GM21723 (cell line): ENCODE results near the gene SUN1.
A peak's percentile ranks its signal among the peaks of the same experiment; 100 is the strongest.

ENCODE experiments used
- ATAC-seq: cut with Tn5 transposase; IDR thresholded peaks from one replicate; pipeline ENCODE4 v1.9.1; 2021; ENCODE audit warnings: mild to moderate bottlenecking, moderate library complexity; ENCODE audit not compliant: unreplicated experiment

The SUN1 gene

DNA sequence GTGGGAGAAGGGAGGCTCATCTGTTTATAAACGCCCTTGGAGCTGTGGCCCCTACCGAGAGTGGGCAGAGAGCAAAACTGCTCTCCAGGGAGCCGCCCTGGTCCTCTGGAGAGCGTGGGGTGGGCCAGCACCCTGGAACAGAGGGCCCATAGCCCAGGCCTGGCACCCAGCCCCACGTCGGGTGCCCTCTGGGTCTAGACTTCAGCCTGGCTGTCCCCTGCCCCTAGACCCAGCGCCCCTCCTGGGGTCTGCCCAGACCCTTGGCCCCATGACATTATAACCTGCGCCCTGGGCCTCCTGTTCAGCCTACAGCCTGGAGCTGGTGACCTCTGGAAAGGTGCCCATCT lies 68.7 kb downstream of the SUN1 start:
- ATAC-seq: peak; percentile 26

DNA sequence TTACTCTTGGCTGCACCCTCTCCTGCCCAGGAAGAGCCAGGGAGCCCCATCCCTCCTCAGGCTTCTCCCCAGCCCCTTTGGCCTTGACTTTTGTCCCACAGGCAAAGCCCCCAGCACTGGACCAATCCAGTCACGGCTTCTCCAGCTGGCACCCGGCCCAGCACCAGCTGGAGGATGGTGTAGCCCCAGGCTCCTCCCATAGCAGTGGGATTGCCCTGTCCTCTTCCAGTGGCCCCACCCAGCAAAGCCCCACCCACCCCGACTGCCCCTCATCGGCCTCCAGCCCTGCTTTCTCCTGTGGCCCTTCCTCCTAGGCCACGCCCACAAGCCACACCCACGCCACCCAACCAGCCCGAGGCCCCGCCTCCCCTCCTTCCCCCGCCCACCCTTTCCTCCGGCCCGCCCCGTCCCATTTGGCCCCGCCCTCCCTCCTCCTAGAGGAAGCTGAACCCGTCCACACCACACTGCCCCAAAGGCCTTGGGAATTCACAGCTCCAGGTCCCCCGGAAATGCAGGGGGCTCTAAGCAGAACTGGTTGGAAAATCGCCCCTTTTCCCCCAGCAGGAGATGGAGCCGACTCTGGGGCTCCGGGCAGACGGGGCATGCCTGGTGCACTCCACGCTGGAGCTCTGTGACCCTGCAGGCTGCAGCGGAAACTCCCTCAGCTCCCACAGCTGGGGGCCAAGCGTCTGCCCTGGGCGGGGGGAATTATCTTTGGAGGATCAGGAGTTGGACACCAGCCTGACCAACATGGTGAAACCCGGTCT lies 69.3 kb downstream of the SUN1 start:
- ATAC-seq: peak; percentile 40

DNA sequence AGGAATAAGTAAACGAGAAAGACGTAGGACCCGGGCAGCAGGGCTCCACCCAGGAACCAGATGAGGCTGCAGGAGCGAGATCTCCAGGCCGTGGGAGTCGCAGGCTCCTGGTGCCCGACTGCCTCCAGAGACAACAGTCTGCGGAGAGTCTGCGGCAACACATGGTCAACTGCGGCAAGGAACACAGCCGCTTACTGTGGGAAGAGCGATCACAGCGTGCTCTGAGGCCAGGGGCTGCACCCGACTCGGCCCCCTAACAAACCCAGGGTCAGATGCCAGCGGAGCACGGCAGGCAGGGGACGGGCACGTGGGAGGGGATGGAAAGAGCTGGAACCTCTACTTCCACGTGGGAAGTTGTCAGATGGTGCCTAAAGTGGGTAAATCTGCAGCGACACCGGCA lies 70.7 kb downstream of the SUN1 start:
- no peak for ATAC-seq

DNA sequence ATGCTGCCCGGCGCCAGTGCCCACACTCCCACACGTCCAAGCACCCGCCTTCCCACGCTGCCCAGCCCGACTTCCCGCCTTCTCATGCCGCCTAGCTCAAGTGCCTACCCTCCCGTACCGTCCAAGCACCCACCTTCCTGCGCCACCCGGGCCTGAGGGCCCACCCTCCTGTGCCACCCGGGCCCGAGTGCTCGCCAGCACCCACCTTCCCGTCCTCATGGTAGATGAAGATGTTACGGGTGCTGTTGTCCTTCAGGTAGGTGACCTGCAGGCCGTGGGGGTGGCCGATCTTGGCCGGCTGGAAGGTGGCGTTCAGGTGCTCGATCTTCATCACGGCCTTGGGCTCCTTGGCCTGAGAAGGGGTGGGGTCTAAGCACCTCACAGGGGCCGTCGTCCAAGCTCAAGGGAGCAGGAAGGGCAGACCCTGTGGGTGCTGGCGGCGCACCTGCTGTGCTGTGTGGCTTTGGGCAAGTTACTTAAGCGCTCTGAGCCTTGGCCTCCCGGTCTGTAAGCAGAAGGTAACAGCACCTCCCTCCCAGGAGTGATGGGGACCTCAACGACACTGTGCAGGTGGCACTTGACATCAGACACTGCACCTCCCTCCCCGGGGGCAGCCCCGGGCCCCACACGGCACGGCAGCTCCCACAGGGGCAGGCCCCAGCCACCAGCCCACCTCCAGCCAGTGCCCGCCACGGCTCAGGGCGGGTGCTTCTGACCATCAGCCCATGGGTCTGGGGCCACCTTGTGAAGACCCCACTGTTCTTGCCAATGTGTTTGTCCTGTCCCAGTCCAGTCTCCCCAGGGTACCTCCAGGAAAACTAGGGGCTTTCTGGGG lies 71.9 kb downstream of the SUN1 start:
- ATAC-seq: no peak

DNA sequence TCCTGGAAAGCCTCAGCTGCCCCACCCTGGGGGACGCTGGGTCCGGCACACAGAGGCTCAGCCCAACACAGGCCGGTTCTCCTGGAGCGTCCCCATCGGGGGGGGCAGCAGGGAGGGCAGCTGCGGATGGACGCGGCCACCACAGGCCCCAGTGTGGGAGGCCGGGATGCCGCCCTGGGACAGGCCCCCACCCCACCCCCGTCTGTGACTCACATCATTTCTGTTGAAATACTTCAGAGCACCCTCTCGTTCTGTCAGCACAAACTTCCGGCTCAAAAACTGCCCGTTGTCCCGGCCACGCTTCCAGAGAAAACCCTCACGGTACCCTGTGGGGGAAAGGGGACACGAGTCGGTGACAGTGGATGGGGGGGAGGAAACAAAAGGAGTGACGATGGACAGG lies 72.6 kb downstream of the SUN1 start:
- ATAC-seq: no peak

DNA sequence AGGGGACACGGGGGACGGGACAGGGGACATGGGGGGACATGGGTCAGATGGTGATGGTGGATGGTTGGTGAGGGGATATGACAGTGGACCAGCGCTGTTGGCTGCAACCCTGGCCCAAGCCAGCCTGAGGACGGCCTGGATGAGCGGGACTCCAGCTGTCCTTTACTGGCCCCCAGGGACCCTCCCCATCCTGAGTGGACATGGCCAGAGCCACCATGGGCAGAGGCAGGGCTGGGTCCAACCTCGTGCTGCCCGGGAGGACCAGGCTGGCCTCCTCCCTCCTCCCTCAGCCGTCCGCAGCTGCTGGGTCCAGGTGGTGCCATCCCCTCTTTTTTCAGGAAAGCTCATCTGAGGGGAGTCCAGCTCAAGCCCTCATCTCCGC lies 74.5 kb downstream of the SUN1 start:
- no peak for ATAC-seq

DNA sequence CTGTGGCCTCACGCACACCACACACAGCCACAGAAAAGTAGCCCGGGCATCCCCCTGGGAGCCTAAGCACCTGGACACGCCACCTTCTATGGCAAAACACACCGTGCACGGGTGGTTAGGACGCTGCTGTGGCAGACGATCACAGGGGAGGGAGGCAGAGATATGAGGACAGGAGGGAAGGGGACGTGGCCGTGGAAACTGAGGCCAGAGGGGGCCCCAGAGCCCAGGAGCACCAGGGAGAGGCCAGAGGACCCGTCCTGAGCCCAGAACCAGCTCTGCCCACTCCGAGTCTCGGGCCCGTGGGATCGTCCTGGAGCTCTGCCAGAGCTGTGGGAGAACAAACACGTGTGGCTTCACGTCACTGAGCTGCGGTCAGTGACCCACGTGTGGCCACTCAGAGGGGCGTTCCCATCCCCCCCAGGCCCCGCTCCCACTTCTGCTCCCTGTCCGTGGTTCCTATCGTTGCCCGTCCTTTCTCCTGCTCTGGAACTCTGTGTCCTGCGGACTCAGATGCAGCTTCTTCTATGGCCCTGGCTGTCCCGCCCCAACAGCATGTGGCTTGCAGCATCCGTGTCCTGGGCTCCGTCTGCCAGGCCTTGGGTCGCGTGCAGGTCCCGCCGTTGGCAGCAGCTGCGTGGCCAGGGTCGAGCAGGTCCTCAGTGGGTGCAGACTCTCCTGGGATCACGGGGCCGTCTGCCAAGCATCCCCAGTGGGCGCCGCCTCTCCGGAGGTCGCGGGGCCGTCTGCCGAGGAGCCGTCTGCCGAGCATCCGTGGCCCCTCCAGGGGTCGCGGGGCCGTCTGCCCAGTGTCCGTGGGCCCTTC lies 75.1 kb downstream of the SUN1 start:
- no peak for ATAC-seq

DNA sequence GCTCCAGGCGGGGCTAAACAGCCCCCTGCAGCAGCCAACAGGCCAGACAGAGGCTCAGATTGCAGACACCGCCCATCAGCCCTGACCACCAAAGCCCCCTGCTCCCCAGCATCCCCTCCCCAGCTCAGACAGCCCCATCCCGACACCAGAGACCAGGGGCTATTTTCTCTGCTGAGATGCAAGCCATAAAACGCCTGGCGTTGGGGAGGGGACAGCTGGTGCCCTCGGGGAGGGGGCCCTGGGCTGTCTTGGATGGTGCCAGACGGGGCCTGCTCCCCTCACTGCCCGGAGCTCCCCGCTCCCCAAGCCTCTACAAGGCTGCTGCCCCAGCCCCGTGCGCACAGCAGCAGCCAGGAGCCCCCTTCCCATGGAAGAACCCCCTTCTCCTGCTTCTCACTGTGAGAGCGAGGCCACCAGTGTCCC lies 75.9 kb downstream of the SUN1 start:
- no peak for ATAC-seq

DNA sequence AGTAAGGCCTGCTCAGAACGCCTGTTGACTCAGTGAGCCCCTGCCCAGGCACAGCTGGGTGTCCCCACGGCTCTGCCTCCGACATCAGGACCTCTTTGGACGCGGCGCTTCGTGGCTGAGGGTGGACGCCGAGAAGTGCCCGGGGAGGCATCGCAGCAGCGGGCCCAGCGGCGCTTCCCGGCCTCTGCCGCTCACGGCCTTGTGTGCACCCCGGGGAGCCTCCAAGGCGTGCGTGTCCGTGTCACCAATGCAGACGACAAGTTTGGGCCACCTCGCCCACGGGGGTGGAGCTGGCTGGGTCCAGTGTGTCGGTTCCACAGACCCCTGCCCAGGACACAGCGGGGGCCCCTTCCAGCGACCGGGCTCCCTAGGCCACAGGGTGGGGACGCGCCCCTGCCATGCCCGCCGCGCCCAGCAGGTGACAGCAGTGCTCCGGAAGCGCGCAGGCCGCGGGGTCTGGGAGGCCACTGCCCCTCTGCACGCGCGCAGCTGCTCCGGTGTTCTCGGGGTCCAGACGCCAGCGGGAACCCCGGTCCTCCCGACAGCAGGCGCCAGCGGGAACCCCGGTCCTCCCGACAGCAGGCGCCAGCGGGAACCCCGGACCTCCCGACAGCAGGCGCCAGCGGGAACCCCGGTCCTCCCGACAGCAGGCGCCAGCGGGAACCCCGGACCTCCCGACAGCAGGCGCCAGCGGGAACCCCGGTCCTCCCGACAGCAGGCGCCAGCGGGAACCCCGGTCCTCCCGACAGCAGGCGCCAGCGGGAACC lies 76.5 kb downstream of the SUN1 start:
- ATAC-seq: peak; percentile 68

DNA sequence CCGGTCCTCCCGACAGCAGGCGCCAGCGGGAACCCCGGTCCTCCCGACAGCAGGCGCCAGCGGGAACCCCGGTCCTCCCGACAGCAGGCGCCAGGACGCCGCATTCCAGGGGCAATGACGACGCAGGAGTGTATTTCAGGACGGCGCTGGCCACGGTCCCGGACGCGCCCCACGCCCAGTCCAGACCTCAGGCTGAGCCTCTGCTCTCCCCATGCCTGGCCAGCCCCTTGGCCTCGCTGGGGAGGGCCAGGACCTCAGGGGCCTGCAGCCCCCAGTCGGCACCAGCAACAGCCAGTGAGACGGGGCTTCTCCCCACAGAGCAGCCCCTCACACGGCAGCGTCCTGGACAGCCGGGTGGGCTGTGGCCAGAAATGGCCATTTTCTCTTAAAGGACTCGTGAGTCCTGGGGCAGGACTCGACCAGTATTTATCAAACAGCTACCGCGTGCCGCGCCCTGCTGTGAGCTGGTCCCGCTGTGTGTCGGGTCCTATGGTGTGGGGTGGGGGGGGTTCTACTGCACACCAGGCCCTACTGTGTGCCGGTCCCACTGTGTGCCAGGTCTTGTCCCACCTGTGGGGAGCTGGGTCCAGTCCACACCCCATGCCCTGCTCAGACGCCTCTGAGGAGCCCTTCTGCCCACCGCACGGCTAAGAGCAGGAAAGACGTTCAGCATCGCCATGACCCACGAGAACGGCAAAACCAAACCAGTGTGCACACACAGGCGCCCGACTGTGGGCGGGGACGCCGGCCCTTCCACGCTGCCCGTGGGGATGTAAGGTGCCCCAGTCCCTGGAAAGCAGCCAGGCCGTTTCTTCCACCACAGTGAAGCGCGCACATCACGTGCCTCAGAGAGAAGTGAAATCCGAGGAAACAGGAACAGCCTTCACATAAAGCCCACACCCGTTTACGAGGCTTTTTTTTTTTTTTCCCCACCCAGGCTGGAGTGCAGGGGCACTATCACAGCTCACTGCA lies 77.4 kb downstream of the SUN1 start:
- no peak for ATAC-seq

DNA sequence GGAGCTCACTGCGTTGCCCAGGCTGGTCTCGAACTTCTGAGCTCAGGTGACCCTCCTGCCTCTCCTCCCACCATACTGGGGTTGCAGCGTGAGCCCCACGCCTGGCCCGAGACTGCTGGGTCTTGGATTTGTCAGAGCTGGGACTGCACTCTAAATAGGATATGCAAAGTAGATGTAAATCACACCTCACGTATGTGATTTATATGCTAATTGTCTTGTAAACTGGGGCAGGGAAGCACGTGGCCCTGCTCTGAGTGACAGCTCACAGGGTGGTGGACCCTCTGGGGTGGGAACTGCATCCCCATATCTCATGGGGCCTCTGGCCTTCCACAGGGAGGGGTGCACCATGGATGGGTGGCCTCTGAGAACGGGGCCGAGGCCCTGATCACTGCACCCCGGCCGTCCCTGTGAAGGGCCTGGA lies 78.2 kb downstream of the SUN1 start:
- no peak for ATAC-seq

DNA sequence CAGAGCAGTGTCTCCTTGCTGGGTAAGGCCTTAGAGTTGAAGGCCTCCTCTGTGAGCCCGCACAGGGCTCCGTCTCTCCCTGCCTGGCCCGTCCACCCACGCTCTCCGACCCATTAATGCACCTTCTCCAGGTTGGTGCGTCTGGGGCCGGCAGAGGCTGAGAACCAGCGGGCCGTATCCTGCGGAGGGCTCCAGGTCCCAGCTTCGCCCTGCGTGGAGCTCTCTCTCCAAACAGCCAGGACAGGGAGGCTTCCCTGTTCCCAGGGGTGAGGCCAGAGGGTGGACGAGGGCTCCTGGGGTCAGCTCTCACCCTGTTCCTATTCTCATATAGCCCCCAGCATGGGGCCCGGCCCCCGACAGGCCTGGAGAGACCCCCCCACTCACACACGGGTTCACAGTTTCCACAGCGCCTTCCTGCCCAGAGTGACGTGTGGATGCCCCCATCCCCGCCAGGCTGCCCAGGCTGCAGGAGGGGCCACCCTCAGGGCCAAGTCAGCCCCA lies 78.7 kb downstream of the SUN1 start:
- ATAC-seq: no peak

DNA sequence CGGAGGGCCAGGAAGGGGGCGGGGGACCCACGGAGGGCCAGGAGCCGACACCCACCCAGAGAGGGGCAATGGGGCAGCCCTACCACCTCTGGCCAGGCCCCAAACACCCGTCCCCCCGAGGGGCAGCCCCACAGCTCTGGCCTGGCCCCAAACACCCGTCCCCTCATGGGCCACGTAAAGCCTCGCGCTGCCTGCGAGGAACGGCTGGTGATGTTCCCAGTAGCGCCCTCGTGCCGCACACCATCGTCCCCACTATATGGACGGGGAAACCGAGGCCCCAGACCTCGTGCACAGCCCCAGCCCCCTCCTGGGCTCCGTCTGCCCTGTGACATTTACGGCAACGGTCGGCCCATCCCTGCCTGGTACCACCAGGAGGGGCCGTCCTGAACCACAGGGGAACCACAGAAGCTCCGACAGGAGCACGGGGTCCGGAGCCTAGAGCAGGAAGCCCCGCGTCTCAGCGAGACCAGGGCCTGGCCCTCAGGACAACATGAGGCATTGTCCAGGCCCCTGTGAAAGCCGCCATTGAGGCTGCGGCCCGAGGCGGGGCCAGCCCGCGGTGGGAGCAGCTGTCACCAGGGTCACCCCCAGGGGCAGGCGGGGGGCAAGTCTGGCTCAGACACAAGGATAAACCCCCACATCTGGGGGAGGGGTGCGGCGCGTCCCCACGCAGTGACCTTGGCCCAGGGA lies 79.7 kb downstream of the SUN1 start:
- ATAC-seq: no peak

DNA sequence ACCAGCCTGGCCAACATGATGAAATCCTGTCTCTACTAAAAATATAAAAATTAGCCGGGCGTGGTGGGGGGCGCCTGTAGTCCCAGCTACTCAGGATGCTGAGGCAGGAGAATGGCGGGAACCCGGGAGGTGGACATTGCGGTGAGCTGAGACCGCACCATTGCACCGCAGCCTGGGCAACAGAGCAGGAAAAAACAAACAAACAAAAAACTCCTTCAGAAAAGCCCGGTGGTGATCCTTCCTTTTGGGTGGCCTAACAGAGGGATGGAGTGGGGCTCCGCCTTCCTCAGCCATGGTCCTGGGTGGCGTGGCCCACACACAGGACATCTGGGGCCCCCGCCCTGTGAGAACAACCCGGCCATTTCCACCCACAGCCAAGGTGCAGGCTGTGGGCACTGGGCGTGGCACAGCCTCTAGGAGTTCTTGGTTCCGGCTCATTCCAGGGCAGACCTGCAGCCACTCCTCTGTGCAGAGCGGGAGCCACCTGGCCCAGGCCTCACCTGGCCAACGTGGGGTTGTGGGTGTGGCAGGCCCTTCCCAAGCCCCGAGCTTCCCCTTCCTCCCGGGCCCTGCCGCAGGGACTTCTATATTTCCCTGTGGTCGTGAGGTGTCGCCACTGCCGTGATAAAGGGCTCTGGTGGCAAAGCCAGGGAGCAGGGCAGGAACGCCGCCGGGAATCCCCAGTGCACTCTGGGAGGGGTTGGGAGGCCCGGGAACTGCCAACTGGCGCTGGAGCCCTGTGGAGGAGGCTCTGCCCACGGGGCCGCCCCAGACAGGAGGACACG lies 81.7 kb downstream of the SUN1 start:
- no peak for ATAC-seq

DNA sequence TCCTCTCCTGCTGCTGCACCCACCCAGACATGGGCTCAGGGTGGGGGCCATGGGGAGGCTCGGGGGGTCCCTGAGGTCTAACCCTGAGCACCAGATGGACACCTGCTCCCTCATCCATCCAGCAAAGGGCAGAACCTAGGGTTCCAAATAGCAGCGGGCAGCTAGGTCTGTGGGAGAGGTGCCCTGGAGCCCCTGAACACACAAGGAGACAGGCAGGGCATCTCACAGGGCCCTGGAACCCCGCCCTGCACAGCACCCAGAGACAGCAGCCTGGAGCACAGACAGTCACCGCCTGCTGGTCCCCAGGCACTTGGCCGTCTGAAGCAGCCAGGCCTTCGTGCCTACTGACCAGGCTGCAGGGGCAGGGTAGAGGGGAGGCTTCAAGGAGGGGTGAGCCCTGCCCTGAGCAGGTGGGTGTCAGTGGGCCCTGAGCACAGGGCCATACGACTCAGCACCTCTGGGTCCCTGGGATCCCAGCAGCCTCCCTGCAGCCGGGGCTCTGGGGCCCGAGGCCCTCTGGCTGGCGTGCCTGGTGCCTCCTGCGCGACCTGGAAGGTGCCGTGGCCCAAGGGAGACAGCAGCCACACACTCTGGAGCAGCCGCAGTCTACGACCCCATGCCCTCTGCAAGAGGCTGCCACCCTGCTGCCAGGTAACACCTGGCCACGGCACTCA lies 82.4 kb downstream of the SUN1 start:
- ATAC-seq: no peak

DNA sequence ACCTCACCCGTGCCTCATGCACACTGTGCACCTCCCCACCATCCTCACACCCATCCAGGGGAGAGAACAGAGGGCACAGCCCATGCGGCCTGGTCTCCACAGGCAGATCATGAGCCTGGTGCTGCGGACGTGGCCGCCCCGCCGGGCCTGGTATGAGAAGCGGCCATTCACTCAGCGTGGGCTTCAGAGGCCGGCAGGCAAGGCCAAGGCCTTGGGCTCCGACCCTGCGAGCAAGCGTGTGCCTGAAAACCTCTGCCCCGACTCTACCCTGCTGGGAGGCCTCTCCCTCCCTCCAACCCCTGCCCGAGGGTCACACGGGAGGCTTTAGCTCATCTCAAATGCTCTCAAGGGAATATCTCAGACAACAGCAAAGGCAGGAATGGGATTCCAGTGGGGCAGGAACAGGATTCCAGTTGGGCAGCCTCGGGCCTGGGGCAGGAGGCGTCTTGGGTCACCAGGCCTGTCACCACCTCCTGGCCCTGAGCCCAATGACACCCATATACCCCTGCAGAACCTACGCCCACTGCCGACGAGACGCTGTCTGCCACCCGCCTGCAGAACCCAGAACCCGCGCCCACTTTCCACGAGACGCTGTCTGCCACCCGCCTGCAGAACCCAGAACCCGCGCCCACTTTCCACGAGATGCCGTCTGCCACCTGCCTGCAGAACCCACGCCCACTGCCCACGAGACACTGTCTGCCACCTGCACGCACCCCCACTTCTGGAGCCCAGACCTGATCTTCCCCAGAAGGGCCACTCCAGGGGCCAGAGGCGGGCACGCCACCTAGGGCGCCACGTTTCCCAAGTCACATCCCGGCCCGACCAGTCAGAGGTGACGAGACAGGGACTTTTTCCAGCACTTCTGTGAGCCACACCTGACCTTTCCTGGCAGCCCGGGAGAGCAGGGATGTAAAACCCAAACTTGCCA lies 83.3 kb downstream of the SUN1 start:
- no peak for ATAC-seq
